OCI-LY3 (cell line): ENCODE results near the gene VMP1.
"Not testable (repeated sequence)": the region's sequence is repeated elsewhere in the genome, so short reads cannot be mapped to it uniquely, and the experiment has no call there.

ENCODE experiments used
- EZH2phosphoT487 ChIP-seq: fragments of 200-600 bp; shearing (Covaris generic); IDR thresholded peaks from 2 replicates; pipeline ENCODE4 v1.6.1; 2018; ENCODE audit warnings: antibody characterized with exemption, mixed run types, low read depth
- TF ChIP-seq, protein P1 (sequence below): fragments of 200-600, 300-600 bp; sonication (generic); IDR thresholded peaks from 2 replicates; pipeline ENCODE4 v1.5.1; 2014; ENCODE audit warnings: antibody characterized with exemption, low read length, low read depth

DNA sequence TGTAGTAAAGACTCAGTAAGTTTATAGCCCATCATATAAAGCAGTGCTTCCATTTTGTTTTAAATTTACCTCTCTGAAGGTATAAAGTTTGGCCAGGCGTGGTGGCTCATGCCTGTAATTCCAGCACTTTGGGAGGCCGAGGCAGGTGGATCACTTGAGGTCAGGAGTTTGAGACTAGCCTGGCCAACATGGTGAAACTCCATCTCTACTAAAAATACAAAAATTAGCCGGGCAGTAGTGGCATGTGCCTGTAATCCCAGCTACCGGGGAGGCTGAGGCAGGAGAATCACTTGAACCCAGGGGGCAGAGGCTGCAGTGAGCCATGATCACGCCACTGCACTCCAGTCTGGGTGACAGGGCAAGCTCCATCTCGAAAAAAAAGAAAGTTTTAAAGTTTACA is 83.0 kb downstream of the VMP1 start:
- TF ChIP-seq, protein P1, sequence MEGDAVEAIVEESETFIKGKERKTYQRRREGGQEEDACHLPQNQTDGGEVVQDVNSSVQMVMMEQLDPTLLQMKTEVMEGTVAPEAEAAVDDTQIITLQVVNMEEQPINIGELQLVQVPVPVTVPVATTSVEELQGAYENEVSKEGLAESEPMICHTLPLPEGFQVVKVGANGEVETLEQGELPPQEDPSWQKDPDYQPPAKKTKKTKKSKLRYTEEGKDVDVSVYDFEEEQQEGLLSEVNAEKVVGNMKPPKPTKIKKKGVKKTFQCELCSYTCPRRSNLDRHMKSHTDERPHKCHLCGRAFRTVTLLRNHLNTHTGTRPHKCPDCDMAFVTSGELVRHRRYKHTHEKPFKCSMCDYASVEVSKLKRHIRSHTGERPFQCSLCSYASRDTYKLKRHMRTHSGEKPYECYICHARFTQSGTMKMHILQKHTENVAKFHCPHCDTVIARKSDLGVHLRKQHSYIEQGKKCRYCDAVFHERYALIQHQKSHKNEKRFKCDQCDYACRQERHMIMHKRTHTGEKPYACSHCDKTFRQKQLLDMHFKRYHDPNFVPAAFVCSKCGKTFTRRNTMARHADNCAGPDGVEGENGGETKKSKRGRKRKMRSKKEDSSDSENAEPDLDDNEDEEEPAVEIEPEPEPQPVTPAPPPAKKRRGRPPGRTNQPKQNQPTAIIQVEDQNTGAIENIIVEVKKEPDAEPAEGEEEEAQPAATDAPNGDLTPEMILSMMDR = not testable (repeated sequence)
- TF ChIP-seq EZH2phosphoT487 = not testable (repeated sequence)
